ENCODE measurements around the gene HFE. TPM values are rescaled to one million over a fixed set of nuclear protein-coding genes. Genes with fewer than 3 reads are reported as not detected.
"Not testable (repeated sequence)": the region's sequence is repeated elsewhere in the genome, so short reads cannot be mapped to it uniquely, and the experiment has no call there.

Gene HFE
- total and polyA plus RNA-seq, 11 donors = 1.6 to 13.9 (median 2.9) TPM

DNA sequence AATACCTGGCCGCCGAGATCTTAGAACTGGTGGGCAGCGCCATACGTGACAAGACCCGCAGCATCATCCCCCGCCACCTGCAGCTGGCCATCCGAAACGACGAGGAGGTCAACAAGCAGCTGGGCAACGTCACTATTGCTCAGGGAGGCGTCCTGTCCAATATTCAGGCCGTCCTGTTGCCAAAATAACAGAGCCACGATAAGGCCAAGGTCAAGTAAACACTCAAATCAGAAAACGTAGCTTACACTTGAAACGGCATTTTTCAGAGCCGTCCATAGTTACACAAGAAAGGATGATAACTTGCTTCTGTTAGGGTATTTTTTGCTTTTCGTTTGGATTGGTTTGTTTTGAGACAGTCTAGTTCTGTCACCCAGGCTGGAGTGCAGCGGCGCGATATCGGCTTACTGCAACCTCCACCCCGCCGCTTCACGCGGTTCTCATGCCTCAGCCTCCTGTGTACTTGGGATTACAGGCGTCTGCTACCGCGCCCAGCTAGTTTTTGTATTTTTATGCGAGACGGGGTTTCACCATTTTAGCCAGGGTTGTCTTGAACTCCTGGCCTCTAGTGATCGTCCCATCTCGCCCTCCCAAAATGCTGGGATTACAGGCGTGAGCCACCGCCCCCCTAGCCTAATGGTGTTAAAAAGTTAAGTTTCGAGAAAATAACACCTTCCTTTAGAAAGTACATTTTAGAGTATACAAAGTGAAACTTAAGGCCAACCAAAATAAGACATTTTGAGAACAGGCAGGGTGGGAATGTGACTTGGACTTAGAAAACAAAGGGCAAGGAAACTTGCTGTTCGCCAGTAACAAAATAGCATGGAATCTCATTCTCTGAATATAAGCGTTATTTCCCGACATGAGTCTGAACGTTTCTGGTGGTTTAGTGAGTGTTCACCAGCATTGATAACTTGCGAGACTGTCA, 42.8 kb upstream of the HFE start:
- intact Hi-C loops (cut with DNase I) = loop anchor here in 2 of 10 donors (2.0 to 5.0 kb wide), 2 partner anchors 18 to 113 kb away; a partner anchor contains a TSS
- Histone ChIP-seq H3K27ac (peak overlapping the region; percentile 67 to 97 (median 92)), H3K4me3 (peak overlapping the region; percentile 24 to 68 (median 56)), H3K27me3 (no peaks in the 10 kb centered on the region), H3K4me1 (peaks cover 0 to 23% (median 12%) of the 10 kb centered on the region in 12 donors), H3K9me3 (no peaks in the 10 kb centered on the region), H3K36me3 (no peaks in the 10 kb centered on the region)
- ATAC-seq = peak; percentile 32 to 44 (median 41)
- 1 to 3% (median 1%) methylated on average over 39 to 40 of the region's 40 CpGs for WGBS, 4 donors
- no peak for TF ChIP-seq POLR2A (IDR thresholded peaks at IDR 0.05)
- TF ChIP-seq, protein P1, sequence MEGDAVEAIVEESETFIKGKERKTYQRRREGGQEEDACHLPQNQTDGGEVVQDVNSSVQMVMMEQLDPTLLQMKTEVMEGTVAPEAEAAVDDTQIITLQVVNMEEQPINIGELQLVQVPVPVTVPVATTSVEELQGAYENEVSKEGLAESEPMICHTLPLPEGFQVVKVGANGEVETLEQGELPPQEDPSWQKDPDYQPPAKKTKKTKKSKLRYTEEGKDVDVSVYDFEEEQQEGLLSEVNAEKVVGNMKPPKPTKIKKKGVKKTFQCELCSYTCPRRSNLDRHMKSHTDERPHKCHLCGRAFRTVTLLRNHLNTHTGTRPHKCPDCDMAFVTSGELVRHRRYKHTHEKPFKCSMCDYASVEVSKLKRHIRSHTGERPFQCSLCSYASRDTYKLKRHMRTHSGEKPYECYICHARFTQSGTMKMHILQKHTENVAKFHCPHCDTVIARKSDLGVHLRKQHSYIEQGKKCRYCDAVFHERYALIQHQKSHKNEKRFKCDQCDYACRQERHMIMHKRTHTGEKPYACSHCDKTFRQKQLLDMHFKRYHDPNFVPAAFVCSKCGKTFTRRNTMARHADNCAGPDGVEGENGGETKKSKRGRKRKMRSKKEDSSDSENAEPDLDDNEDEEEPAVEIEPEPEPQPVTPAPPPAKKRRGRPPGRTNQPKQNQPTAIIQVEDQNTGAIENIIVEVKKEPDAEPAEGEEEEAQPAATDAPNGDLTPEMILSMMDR (IDR thresholded peaks at IDR 0.05) = no peak
- peak in 2 of 5 donors; percentile 26 to 73 for DNase-seq

DNA sequence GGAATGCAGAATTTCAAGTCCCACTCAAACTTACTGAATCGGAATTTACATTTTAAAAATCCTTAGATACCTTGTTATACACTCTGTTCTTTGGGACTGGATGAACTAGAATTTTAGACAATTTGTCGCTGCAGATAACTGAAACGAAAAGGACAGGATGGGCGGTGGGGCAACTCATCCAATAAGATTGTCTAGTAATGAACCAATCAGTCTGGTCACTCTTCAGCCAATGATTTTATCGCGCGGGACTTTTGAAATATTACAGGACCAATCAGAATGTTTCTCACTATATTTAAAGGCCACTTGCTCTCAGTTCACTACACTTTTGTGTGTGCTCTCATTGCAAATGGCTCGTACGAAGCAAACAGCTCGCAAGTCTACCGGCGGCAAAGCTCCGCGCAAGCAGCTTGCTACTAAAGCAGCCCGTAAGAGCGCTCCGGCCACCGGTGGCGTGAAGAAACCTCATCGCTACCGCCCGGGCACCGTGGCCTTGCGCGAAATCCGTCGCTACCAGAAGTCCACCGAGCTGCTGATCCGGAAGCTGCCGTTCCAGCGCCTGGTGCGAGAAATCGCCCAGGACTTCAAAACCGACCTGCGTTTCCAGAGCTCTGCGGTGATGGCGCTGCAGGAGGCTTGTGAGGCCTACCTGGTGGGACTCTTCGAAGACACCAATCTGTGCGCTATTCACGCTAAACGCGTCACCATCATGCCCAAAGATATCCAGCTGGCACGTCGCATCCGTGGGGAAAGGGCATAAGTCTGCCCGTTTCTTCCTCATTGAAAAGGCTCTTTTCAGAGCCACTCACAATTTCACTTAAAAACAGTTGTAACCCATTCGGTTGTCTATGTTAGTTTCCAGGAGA, 41.9 kb upstream of the HFE start:
- intact Hi-C loops (cut with DNase I) = loop anchor here in 1 of 10 donors (2.0 kb wide), 1 partner anchor 18 kb away; a partner anchor contains a TSS
- Histone ChIP-seq H3K27me3 (no peaks in the 10 kb centered on the region), H3K27ac (peak overlapping the region; percentile 67 to 97 (median 92)), H3K4me1 (peaks cover 0 to 23% (median 12%) of the 10 kb centered on the region in 12 donors), H3K9me3 (no peaks in the 10 kb centered on the region), H3K4me3 (peak overlapping the region; percentile 24 to 68 (median 56)), H3K36me3 (no peaks in the 10 kb centered on the region)
- ATAC-seq (peak; percentile 78 to 83 (median 80)), DNase-seq (peak; percentile 66 to 90 (median 81))
- 1 to 5% (median 3%) methylated on average over 36 to 47 of the region's 47 CpGs for WGBS, 4 donors
- TF ChIP-seq POLR2A (IDR thresholded peaks at IDR 0.05) = peak; percentile 5 to 45
- TF ChIP-seq, protein P1 (IDR thresholded peaks at IDR 0.05) = no peak

DNA sequence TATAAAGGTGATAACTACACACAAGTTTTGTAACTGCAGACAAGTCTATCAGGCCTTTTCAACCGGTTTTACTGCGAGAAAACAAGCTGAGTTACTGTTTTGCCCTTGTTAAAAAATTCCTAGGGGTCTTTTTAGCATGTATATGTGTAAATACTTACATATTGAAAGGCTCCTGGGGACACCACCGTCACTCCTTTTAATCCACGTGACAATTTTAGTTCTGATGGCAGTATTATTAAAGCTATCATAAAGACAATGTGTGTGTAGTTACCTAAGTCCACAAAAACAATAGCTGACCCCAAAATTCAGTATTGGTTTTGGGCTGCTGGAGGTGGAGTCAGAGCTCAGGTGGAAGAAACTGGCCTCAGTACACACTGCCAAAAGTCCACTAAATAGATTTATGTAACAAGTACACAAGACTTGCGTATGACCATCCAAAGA, 41.3 kb upstream of the HFE start:
- DNase-seq = no peak
- TF ChIP-seq, protein P1 (IDR thresholded peaks at IDR 0.05) = no peak
- TF ChIP-seq POLR2A (IDR thresholded peaks at IDR 0.05) = no peak
- peak overlapping the region in 1 of 12 donors; percentile 95 for H3K27ac ChIP-seq
- ATAC-seq = no peak
- no peaks in the 10 kb centered on the region for H3K9me3 ChIP-seq
- peaks cover 0 to 23% (median 12%) of the 10 kb centered on the region in 12 donors for H3K4me1 ChIP-seq
- WGBS, 4 donors = 33 to 43% (median 36%) methylated on average over 5 of the region's 5 CpGs
- H3K27me3 ChIP-seq = no peaks in the 10 kb centered on the region
- peak overlapping the region in 3 of 12 donors; percentile 55 to 62 (median 56) for H3K4me3 ChIP-seq
- intact Hi-C loops (cut with DNase I) = loop anchor here in 1 of 10 donors (2.0 kb wide), 1 partner anchor 19 kb away; a partner anchor contains a TSS
- no peaks in the 10 kb centered on the region for H3K36me3 ChIP-seq

GRCh38 chr6:26047329-26047728, 39.9 kb upstream of the HFE start:
- H3K36me3 ChIP-seq; DNase-seq; H3K27me3 ChIP-seq; ATAC-seq; H3K27ac ChIP-seq; H3K4me3 ChIP-seq; H3K9me3 ChIP-seq; intact Hi-C loops (cut with DNase I): not testable (repeated sequence)
- 94 to 98% (median 96%) methylated on average over 12 to 18 of the region's 18 CpGs for WGBS, 4 donors
- peaks cover 0 to 23% (median 12%) of the 10 kb centered on the region in 12 donors for H3K4me1 ChIP-seq

Measured in heart left ventricle (tissue), 16 donors.